H1 (cell line): ENCODE data around the gene FAM136A.

Experiments
- CHD2 ChIP-seq: IDR thresholded peaks from 2 replicates; pipeline ENCODE4 v1.6.1; 2012; ENCODE audit warnings: low read length, improper control_type of control experiment
- EP300 ChIP-seq, 2 experiments: IDR thresholded peaks; 1 replicate in 1 of 2; 2 replicates in 1 of 2; pipeline ENCODE4 v1.6.1; 2011 to 2012; ENCODE audit warnings: low read depth in 2 of 2, low read length in 2 of 2, mild to moderate bottlenecking in 2 of 2, borderline replicate concordance in 1 of 2, inconsistent platforms in 1 of 2, moderate library complexity in 1 of 2
- EZH2 ChIP-seq: fragments of 200-600 bp; sonication (generic); IDR thresholded peaks from 2 replicates; pipeline ENCODE4 v1.7.1; 2012; ENCODE audit warnings: low read depth, mild to moderate bottlenecking, moderate library complexity, low read length, inconsistent platforms; ENCODE audit not compliant: severe bottlenecking
- RAD21 ChIP-seq, 2 experiments: IDR thresholded peaks in 1 of 2; conservative IDR thresholded peaks in 1 of 2; 2 replicates each; pipeline ENCODE4 v1.6.1; 2011; ENCODE audit warnings: low read depth in 2 of 2, low read length in 2 of 2, improper control_type of control experiment in 1 of 2, inconsistent platforms in 1 of 2, mild to moderate bottlenecking in 1 of 2, moderate library complexity in 1 of 2
- SAP30 ChIP-seq: fragments of 300-600 bp; sonication (generic); IDR thresholded peaks from 2 replicates; pipeline ENCODE4 v1.7.1; 2012; ENCODE audit warnings: low read length, moderate library complexity, mild to moderate bottlenecking, inconsistent platforms; ENCODE audit not compliant: insufficient read depth, insufficient replicate concordance
- TAF1 ChIP-seq: IDR thresholded peaks from 2 replicates; pipeline ENCODE4 v1.6.1; 2011; ENCODE audit warnings: mild to moderate bottlenecking, low read depth, low read length
- ZNF274 ChIP-seq: IDR thresholded peaks from 2 replicates; pipeline ENCODE4 v1.7.0; 2012; ENCODE audit warnings: low read length, borderline replicate concordance; ENCODE audit errors: extremely low read depth
- TF ChIP-seq, protein P1 (sequence below), 3 experiments: IDR thresholded peaks; 1 replicate in 2 of 3; 2 replicates in 1 of 3; pipeline versions ENCODE4 v1.5.1 to v1.6.1; 2011; ENCODE audit warnings: low read length in 3 of 3, mild to moderate bottlenecking in 3 of 3, inconsistent platforms in 2 of 3, low read depth in 1 of 3, moderate library complexity in 1 of 3; ENCODE audit not compliant: insufficient read depth in 1 of 3; ENCODE audit errors: control extremely low read depth in 1 of 3
- TF ChIP-seq, protein P2 (sequence below): IDR thresholded peaks from 2 replicates; pipeline ENCODE4 v1.6.1; 2011; ENCODE audit warnings: low read length, improper control_type of control experiment
- TF ChIP-seq, protein P3 (sequence below): IDR thresholded peaks from 2 replicates; pipeline ENCODE4 v1.6.1; 2012; ENCODE audit warnings: inconsistent platforms
- TF ChIP-seq, protein P4 (sequence below): IDR thresholded peaks from 2 replicates; pipeline ENCODE4 v1.6.1; 2011; ENCODE audit warnings: low read depth, mild to moderate bottlenecking, low read length; ENCODE audit not compliant: insufficient read depth

DNA sequence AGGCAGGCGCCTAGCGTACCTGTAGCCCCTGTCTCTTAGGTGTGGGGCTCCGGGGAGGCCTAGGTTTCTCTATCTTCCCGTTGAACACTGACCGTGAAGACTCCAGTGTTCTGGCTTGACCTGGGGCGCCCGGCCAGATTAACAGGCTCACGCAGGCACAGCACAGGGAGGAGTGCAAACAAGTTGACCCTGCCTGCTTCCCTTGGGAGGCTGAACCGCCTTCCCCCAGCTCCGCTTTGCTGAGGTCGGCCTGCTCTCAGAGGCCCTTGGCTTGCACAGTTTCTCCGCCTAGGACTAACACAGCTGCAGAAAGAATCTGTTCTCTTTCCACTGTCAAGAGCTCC, 43.4 kb downstream of the FAM136A start:
- TF ChIP-seq EP300 (IDR thresholded peaks at IDR 0.05; ENCODE audit: borderline replicate concordance in 1 of 2, low read depth in 2 of 2, low read length in 2 of 2) (no peak), ZNF274 (no peak), CHD2 (no peak), RAD21 (IDR thresholded peaks at IDR 0.05 in 1 of 2, conservative IDR thresholded peaks at IDR 0.05 in 1 of 2; ENCODE audit: low read depth in 2 of 2, low read length in 2 of 2) (no peak), SAP30 (no peak), EZH2 (no peak), TAF1 (no peak)
- TF ChIP-seq, protein P1, sequence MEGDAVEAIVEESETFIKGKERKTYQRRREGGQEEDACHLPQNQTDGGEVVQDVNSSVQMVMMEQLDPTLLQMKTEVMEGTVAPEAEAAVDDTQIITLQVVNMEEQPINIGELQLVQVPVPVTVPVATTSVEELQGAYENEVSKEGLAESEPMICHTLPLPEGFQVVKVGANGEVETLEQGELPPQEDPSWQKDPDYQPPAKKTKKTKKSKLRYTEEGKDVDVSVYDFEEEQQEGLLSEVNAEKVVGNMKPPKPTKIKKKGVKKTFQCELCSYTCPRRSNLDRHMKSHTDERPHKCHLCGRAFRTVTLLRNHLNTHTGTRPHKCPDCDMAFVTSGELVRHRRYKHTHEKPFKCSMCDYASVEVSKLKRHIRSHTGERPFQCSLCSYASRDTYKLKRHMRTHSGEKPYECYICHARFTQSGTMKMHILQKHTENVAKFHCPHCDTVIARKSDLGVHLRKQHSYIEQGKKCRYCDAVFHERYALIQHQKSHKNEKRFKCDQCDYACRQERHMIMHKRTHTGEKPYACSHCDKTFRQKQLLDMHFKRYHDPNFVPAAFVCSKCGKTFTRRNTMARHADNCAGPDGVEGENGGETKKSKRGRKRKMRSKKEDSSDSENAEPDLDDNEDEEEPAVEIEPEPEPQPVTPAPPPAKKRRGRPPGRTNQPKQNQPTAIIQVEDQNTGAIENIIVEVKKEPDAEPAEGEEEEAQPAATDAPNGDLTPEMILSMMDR (IDR thresholded peaks at IDR 0.05; ENCODE audit: control extremely low read depth in 1 of 3, insufficient read depth in 1 of 3, low read depth in 1 of 3, low read length in 3 of 3), result no peak
- TF ChIP-seq, protein P2, sequence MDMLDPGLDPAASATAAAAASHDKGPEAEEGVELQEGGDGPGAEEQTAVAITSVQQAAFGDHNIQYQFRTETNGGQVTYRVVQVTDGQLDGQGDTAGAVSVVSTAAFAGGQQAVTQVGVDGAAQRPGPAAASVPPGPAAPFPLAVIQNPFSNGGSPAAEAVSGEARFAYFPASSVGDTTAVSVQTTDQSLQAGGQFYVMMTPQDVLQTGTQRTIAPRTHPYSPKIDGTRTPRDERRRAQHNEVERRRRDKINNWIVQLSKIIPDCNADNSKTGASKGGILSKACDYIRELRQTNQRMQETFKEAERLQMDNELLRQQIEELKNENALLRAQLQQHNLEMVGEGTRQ, result no peak
- TF ChIP-seq, protein P3, sequence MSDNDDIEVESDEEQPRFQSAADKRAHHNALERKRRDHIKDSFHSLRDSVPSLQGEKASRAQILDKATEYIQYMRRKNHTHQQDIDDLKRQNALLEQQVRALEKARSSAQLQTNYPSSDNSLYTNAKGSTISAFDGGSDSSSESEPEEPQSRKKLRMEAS, result no peak
- TF ChIP-seq, protein P4, sequence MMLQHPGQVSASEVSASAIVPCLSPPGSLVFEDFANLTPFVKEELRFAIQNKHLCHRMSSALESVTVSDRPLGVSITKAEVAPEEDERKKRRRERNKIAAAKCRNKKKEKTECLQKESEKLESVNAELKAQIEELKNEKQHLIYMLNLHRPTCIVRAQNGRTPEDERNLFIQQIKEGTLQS, result no peak
